ENCODE data around the gene UBN2.

UBN2 gene

GRCh38 chr7:139341776-139342226, 110.8 kb downstream of the UBN2 start:
- in situ Hi-C loops (cut with MboI; ENCODE audit: low sequenced_read_pairs), result no loop called here

- in situ Hi-C loops (cut with MboI; ENCODE audit: low sequenced_read_pairs), result no loop called here
Observed at GRCh38 chr7:139345042-139345441, 114.0 kb downstream of the UBN2 start.

- in situ Hi-C loops (cut with MboI; ENCODE audit: low sequenced_read_pairs), result no loop called here
Observed at GRCh38 chr7:139351027-139351426, 120.0 kb downstream of the UBN2 start.

GRCh38 chr7:139354729-139355128, 123.7 kb downstream of the UBN2 start:
- in situ Hi-C loops (cut with MboI; ENCODE audit: low sequenced_read_pairs), result no loop called here

GRCh38 chr7:139355320-139355719, 124.3 kb downstream of the UBN2 start:
- in situ Hi-C loops (cut with MboI; ENCODE audit: low sequenced_read_pairs), result no loop called here
